A204.1 (cell line): ENCODE measurements around the gene TNC.

Experiments used
- FAIRE-seq: peaks from 2 replicates; lab custom pipeline; 2012; peaks lifted over from hg19 to GRCh38; lab: Jason Lieb, UNC

TNC gene

GRCh38 chr9:115098226-115098965 lies 19.6 kb downstream of the TNC start:
- FAIRE-seq: no peak

GRCh38 chr9:115093520-115093919 lies 24.4 kb downstream of the TNC start:
- FAIRE-seq: no peak

- no peak for FAIRE-seq
Observed at GRCh38 chr9:115090486-115090885, 27.5 kb downstream of the TNC start.

- FAIRE-seq: no peak
Observed at GRCh38 chr9:115088860-115089259, 29.1 kb downstream of the TNC start.

GRCh38 chr9:115086886-115087285 lies 31.1 kb downstream of the TNC start:
- FAIRE-seq: no peak

GRCh38 chr9:115086461-115086860 lies 31.5 kb downstream of the TNC start:
- no peak for FAIRE-seq

- FAIRE-seq: no peak
Observed at GRCh38 chr9:115085773-115086377, 32.1 kb downstream of the TNC start.

GRCh38 chr9:115084709-115085108 lies 33.2 kb downstream of the TNC start:
- FAIRE-seq: no peak

- no peak for FAIRE-seq
Observed at GRCh38 chr9:115084157-115084556, 33.8 kb downstream of the TNC start.

GRCh38 chr9:115080242-115080641 lies 37.7 kb downstream of the TNC start:
- no peak for FAIRE-seq

GRCh38 chr9:115079156-115079555 lies 38.8 kb downstream of the TNC start:
- FAIRE-seq: no peak

GRCh38 chr9:115073456-115073855 lies 44.5 kb downstream of the TNC start:
- FAIRE-seq: no peak

- no peak for FAIRE-seq
Observed at GRCh38 chr9:115071176-115071575, 46.8 kb downstream of the TNC start.

- FAIRE-seq: no peak
Observed at GRCh38 chr9:115069771-115070170, 48.2 kb downstream of the TNC start.

- FAIRE-seq: no peak
Observed at GRCh38 chr9:115069302-115069701, 48.7 kb downstream of the TNC start.

- no peak for FAIRE-seq
Observed at GRCh38 chr9:115068031-115068430, 49.9 kb downstream of the TNC start.

GRCh38 chr9:115063058-115063845 lies 54.7 kb downstream of the TNC start:
- no peak for FAIRE-seq

- no peak for FAIRE-seq
Observed at GRCh38 chr9:115058684-115059315, 59.2 kb downstream of the TNC start.

GRCh38 chr9:115058175-115058574 lies 59.8 kb downstream of the TNC start:
- no peak for FAIRE-seq

- FAIRE-seq: no peak
Observed at GRCh38 chr9:115057559-115057958, 60.4 kb downstream of the TNC start.

- no peak for FAIRE-seq
Observed at GRCh38 chr9:115050002-115050490, 67.9 kb downstream of the TNC start.

- FAIRE-seq: no peak
Observed at GRCh38 chr9:115046824-115047223, 71.1 kb downstream of the TNC start.

- no peak for FAIRE-seq
Observed at GRCh38 chr9:115046199-115046598, 71.8 kb downstream of the TNC start.
